Nephron (organoid): ENCODE measurements around the gene WDR53.
A peak's percentile ranks its signal among the peaks of the same experiment; 100 is the strongest.
"Not testable (repeated sequence)": the region's sequence is repeated elsewhere in the genome, so short reads cannot be mapped to it uniquely, and the experiment has no call there.

Experiments
- H3K27ac Mint-ChIP-seq, 3 experiments: 2 replicates each; pipeline ENCODE4 v1.8.0; 2020; ENCODE audit warnings: mixed read lengths in 3 of 3, mild to moderate bottlenecking in 2 of 3, moderate library complexity in 1 of 3
- H3K27me3 Mint-ChIP-seq: 2 replicates; pipeline ENCODE4 v1.8.0; 2021; ENCODE audit warnings: low read depth, mild to moderate bottlenecking, moderate library complexity, mixed read lengths
- H3K36me3 Mint-ChIP-seq: 2 replicates; pipeline ENCODE4 v1.8.0; 2020; ENCODE audit warnings: low read depth, mixed read lengths
- H3K4me1 Mint-ChIP-seq: 2 replicates; pipeline ENCODE4 v1.8.0; 2020; ENCODE audit warnings: mixed read lengths
- H3K4me3 Mint-ChIP-seq, 3 experiments: 2 replicates each; pipeline ENCODE4 v1.8.0; 2020; ENCODE audit warnings: mild to moderate bottlenecking in 3 of 3, mixed read lengths in 3 of 3, moderate library complexity in 2 of 3
- H3K9me3 Mint-ChIP-seq: 2 replicates; pipeline ENCODE4 v1.8.0; 2020; ENCODE audit warnings: mixed read lengths
- TF ChIP-seq, protein P1 (sequence below), 3 experiments: fragments of 200-600 bp; sonication (generic); IDR thresholded peaks; one replicate each; pipeline ENCODE4 v1.5.0; 2021; ENCODE audit warnings: antibody characterized with exemption in 3 of 3; ENCODE audit not compliant: unreplicated experiment in 3 of 3

The WDR53 gene

GRCh38 chr3:196596355-196596754 is 28.0 kb upstream of the WDR53 start:
- Mint-ChIP-seq H3K27ac (no peak overlapping the region), H3K9me3 (no peaks in the 10 kb centered on the region), H3K4me3 (no peak overlapping the region), H3K36me3 (no peaks in the 10 kb centered on the region), H3K4me1 (no peaks in the 10 kb centered on the region), H3K27me3 (no peaks in the 10 kb centered on the region)
- TF ChIP-seq, protein P1, sequence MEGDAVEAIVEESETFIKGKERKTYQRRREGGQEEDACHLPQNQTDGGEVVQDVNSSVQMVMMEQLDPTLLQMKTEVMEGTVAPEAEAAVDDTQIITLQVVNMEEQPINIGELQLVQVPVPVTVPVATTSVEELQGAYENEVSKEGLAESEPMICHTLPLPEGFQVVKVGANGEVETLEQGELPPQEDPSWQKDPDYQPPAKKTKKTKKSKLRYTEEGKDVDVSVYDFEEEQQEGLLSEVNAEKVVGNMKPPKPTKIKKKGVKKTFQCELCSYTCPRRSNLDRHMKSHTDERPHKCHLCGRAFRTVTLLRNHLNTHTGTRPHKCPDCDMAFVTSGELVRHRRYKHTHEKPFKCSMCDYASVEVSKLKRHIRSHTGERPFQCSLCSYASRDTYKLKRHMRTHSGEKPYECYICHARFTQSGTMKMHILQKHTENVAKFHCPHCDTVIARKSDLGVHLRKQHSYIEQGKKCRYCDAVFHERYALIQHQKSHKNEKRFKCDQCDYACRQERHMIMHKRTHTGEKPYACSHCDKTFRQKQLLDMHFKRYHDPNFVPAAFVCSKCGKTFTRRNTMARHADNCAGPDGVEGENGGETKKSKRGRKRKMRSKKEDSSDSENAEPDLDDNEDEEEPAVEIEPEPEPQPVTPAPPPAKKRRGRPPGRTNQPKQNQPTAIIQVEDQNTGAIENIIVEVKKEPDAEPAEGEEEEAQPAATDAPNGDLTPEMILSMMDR (IDR thresholded peaks at IDR 0.05; ENCODE audit: unreplicated experiment in 3 of 3): no peak

- Mint-ChIP-seq H3K36me3 (peaks cover 12% of the 10 kb centered on the region), H3K9me3 (no peaks in the 10 kb centered on the region), H3K27me3 (no peaks in the 10 kb centered on the region), H3K27ac (no peak overlapping the region), H3K4me3 (no peak overlapping the region), H3K4me1 (no peaks in the 10 kb centered on the region)
- TF ChIP-seq, protein P1 (IDR thresholded peaks at IDR 0.05; ENCODE audit: unreplicated experiment in 3 of 3): no peak
Observed at GRCh38 chr3:196590279-196590678, 21.9 kb upstream of the WDR53 start.

GRCh38 chr3:196585044-196585757 is 16.8 kb upstream of the WDR53 start:
- Mint-ChIP-seq H3K27ac (no peak overlapping the region), H3K4me1 (no peaks in the 10 kb centered on the region), H3K27me3 (no peaks in the 10 kb centered on the region), H3K4me3 (no peak overlapping the region), H3K9me3 (no peaks in the 10 kb centered on the region), H3K36me3 (peaks cover 40% of the 10 kb centered on the region)
- TF ChIP-seq, protein P1 (IDR thresholded peaks at IDR 0.05; ENCODE audit: unreplicated experiment in 3 of 3): no peak

DNA sequence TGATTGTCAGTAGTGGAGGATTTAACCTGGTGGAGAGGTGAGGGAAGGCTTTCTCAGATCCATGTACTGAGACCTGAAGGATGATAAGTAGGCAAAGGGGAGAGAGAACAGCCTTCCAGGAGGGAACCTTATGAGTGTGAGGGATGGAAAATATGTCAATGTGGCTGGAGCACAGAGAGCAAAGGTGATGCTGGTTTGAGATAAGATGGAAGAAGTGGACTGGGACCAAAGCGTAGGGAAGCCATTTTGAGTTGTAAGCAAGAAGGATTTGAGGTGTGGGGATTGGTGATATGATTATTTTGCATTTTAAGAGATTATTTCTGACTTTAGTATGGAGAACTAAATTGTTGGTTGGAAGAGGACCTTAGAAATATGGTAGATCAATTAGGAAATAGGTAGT is 4.0 kb upstream of the WDR53 start:
- Mint-ChIP-seq H3K4me1 (peaks cover 17% of the 10 kb centered on the region), H3K27ac (no peak overlapping the region), H3K4me3 (no peak overlapping the region), H3K9me3 (no peaks in the 10 kb centered on the region), H3K36me3 (no peaks in the 10 kb centered on the region), H3K27me3 (no peaks in the 10 kb centered on the region)
- TF ChIP-seq, protein P1 (IDR thresholded peaks at IDR 0.05; ENCODE audit: unreplicated experiment in 3 of 3): no peak

DNA sequence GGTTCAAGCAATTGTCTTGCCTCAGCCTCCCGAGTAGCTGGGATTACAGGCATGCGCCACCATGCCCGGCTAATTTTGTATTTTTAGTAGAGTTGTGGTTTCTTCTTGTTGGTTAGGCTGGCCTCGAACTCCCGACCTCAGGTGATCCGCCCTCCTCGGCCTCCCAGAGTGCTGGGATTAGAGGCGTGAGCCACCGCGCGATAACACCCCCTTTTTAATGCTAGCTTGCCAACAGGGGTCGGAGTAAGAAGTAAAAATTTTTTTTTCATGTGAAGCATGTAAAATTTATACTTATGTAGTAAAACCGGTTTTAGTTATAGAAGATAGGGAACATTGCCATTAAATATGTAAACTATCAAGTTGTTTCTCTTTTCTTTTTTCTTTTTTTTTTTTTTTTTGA is 2.0 kb upstream of the WDR53 start:
- H3K9me3 Mint-ChIP-seq, H3K27me3 Mint-ChIP-seq, H3K27ac Mint-ChIP-seq, H3K36me3 Mint-ChIP-seq: not testable (repeated sequence)
- peaks cover 23% of the 10 kb centered on the region for H3K4me1 Mint-ChIP-seq
- peak overlapping the region; percentile 93 to 97 (median 94) for H3K4me3 Mint-ChIP-seq

DNA sequence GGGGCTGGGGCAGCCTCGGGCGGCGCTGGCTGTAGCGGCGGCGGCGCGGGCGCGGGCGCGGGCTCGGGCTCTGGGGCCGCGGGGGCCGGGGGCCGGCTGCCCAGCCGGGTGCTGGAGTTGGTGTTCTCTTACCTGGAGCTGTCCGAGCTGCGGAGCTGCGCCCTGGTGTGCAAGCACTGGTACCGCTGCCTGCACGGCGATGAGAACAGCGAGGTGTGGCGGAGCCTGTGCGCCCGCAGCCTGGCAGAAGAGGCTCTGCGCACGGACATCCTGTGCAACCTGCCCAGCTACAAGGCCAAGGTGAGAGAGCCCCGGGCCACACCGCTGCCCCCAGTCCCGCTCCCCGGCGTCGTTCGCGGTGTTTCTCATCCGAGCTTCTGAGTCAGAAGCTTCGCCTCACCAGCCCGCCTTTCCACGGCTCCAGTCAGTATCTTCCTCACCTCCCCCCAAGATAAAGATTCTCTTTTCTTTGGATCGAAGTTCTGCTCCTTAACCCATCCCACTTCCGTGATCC is 706 bp upstream of the WDR53 start:
- Mint-ChIP-seq H3K4me1 (peaks cover 23% of the 10 kb centered on the region), H3K4me3 (peak overlapping the region; percentile 93 to 97 (median 94)), H3K9me3 (no peaks in the 10 kb centered on the region), H3K36me3 (peaks cover 3% of the 10 kb centered on the region), H3K27me3 (no peaks in the 10 kb centered on the region), H3K27ac (peak overlapping the region; percentile 71 to 88 (median 86))
- TF ChIP-seq, protein P1 (IDR thresholded peaks at IDR 0.05; ENCODE audit: unreplicated experiment in 3 of 3): no peak
